Inflammatory macrophage (primary cell): ENCODE measurements around the gene NKX1-2.

ENCODE experiments used
- DNase-seq, 2 donors: peaks; one replicate each; pipeline ENCODE4 v3.0.0-alpha.2; 2020 to 2022

NKX1-2 gene

GRCh38 chr10:124415210-124415609 is 34.6 kb downstream of the NKX1-2 start:
- no peak for DNase-seq

GRCh38 chr10:124414076-124414475 is 35.8 kb downstream of the NKX1-2 start:
- DNase-seq, result no peak

GRCh38 chr10:124409696-124410095 is 40.1 kb downstream of the NKX1-2 start:
- no peak for DNase-seq

GRCh38 chr10:124408357-124408756 is 41.5 kb downstream of the NKX1-2 start:
- no peak for DNase-seq

GRCh38 chr10:124407456-124407855 is 42.4 kb downstream of the NKX1-2 start:
- DNase-seq, result no peak

- peak; percentile 73 to 92 for DNase-seq
Measured at GRCh38 chr10:124403548-124403947, 46.3 kb downstream of the NKX1-2 start.

- no peak for DNase-seq
Measured at GRCh38 chr10:124402273-124402672, 47.6 kb downstream of the NKX1-2 start.

- DNase-seq, result no peak
Measured at GRCh38 chr10:124401633-124402032, 48.2 kb downstream of the NKX1-2 start.
